Fibroblast of lung (primary cell): Measurements from ENCODE around the gene TMCC2. TPM values are rescaled to one million over a fixed set of nuclear protein-coding genes. Genes with fewer than 3 reads are reported as not detected.

ENCODE experiments used
- DNase-seq, 2 donors: peaks; one replicate each; pipeline versions ENCODE4 v3.0.0 to v3.0.0-alpha.2; 2010; ENCODE audit warnings: low read depth in 2 of 2
- H2AFZ ChIP-seq: 2 replicates; pipeline ENCODE4 v1.5.1; 2012; ENCODE audit warnings: low read length, control low read depth, inconsistent platforms
- H3K27ac ChIP-seq: 2 replicates; pipeline ENCODE4 v1.5.1; 2011; ENCODE audit warnings: low read length, control low read depth; ENCODE audit not compliant: insufficient read depth
- H3K27me3 ChIP-seq: 2 replicates; pipeline ENCODE4 v1.5.1; 2011; ENCODE audit warnings: mild to moderate bottlenecking, low read length; ENCODE audit not compliant: control insufficient read depth, insufficient read depth
- H3K36me3 ChIP-seq: 2 replicates; pipeline ENCODE4 v1.5.1; 2011; ENCODE audit warnings: low read length; ENCODE audit not compliant: control insufficient read depth, insufficient read depth
- H3K4me1 ChIP-seq: 2 replicates; pipeline ENCODE4 v1.5.1; 2011; ENCODE audit warnings: low read length; ENCODE audit not compliant: control insufficient read depth, insufficient read depth; ENCODE audit errors: extremely low read depth
- H3K4me2 ChIP-seq: 2 replicates; pipeline ENCODE4 v1.5.1; 2011; ENCODE audit warnings: low read length, control low read depth; ENCODE audit not compliant: insufficient read depth; ENCODE audit errors: extremely low read depth
- H3K4me3 ChIP-seq, 4 experiments: fragments of 200-600 bp in 1 of 4; sonication (generic) in 1 of 4; replicated peaks in 1 of 4; 2 replicates each; pipeline ENCODE4 v1.5.1; 2011 to 2016; ENCODE audit warnings: low read length in 4 of 4, low read depth in 3 of 4, mild to moderate bottlenecking in 3 of 4, control low read depth in 2 of 4, inconsistent platforms in 1 of 4, mixed read lengths in 1 of 4; ENCODE audit not compliant: insufficient read depth in 1 of 4; ENCODE audit errors: control extremely low read depth in 1 of 4
- H3K79me2 ChIP-seq: 2 replicates; pipeline ENCODE4 v1.5.1; 2012; ENCODE audit warnings: mild to moderate bottlenecking, low read length, inconsistent platforms; ENCODE audit not compliant: control insufficient read depth, insufficient read depth
- H3K9ac ChIP-seq: 2 replicates; pipeline ENCODE4 v1.5.1; 2011; ENCODE audit warnings: mild to moderate bottlenecking, low read length, control low read depth; ENCODE audit not compliant: insufficient read depth
- H3K9me3 ChIP-seq: 2 replicates; pipeline ENCODE4 v1.5.1; 2012; ENCODE audit warnings: low read depth, low read length; ENCODE audit not compliant: control insufficient read depth, insufficient read depth
- H4K20me1 ChIP-seq: 2 replicates; pipeline ENCODE4 v1.5.1; 2011; ENCODE audit warnings: low read length; ENCODE audit not compliant: control insufficient read depth, insufficient read depth; ENCODE audit errors: extremely low read depth
- CTCF ChIP-seq, 2 donors: IDR thresholded peaks in 1 of 2; conservative IDR thresholded peaks in 1 of 2; 1 replicate in 1 of 2; 2 replicates in 1 of 2; pipeline ENCODE4 v1.5.1; 2011 to 2012; ENCODE audit warnings: low read length in 2 of 2, control low read depth in 1 of 2, inconsistent platforms in 1 of 2, low read depth in 1 of 2, mild to moderate bottlenecking in 1 of 2
- EZH2 ChIP-seq: IDR thresholded peaks from 2 replicates; pipeline ENCODE4 v1.5.1; 2012; ENCODE audit warnings: low read length, control low read depth, mild to moderate bottlenecking; ENCODE audit errors: missing control alignments
- polyA plus RNA-seq, 2 donors: library from polyadenylated mRNA; depleted of rRNA in 1 of 2; stranded (reverse) in 1 of 2; unstranded in 1 of 2; fragments of >200 nt; gene quantifications; 2 replicates each; pipeline ENCODE4 v1.2.1, GENCODE V29; 2011 to 2012; ENCODE audit warnings: missing spikeins in 1 of 2
- total RNA-seq: library from RNA; depleted of rRNA; stranded (reverse); fragments of >200 nt; gene quantifications from 2 replicates; pipeline ENCODE4 v1.2.1, GENCODE V29; 2014

The TMCC2 gene
- total and polyA plus RNA-seq, 2 donors (not counting 1 experiment from before 2014, with no cell fraction given): 2.3 to 6.9 TPM

- Histone ChIP-seq H3K79me2 (peaks cover 17% of the 10 kb centered on the region), H3K4me3 (no peak overlapping the region)
These were observed 44.8 kb upstream of the TMCC2 start for GRCh38 chr1:205182930-205183329.

GRCh38 chr1:205183676-205184335, 43.9 kb upstream of the TMCC2 start:
- Histone ChIP-seq H3K79me2 (peaks cover 23% of the 10 kb centered on the region), H3K4me3 (no peak overlapping the region), H3K9ac (no peak overlapping the region), H3K9me3 (no peaks in the 10 kb centered on the region), H3K27ac (peak overlapping the region; percentile 48), H3K4me2 (no peak overlapping the region), H3K36me3 (peaks cover 6% of the 10 kb centered on the region), H2AFZ (no peak overlapping the region), H3K4me1 (peaks cover 6% of the 10 kb centered on the region), H4K20me1 (no peaks in the 10 kb centered on the region), H3K27me3 (no peaks in the 10 kb centered on the region)
- no peak for TF ChIP-seq EZH2
- TF ChIP-seq CTCF (conservative IDR thresholded peaks at IDR 0.05 in 1 of 2, IDR thresholded peaks at IDR 0.05 in 1 of 2; ENCODE audit: low read depth in 1 of 2, low read length in 2 of 2): no peak
- peak in 1 of 2 donors; percentile 75 for DNase-seq

More at GRCh38 chr1:205182930-205183329, 44.8 kb upstream of the TMCC2 start:
- H3K27ac ChIP-seq: no peak overlapping the region
- peaks cover 6% of the 10 kb centered on the region for H3K4me1 ChIP-seq
- H3K9ac ChIP-seq: no peak overlapping the region
- H2AFZ ChIP-seq: no peak overlapping the region
- no peak overlapping the region for H3K4me2 ChIP-seq
- H3K9me3 ChIP-seq: no peaks in the 10 kb centered on the region
- DNase-seq: no peak
- no peaks in the 10 kb centered on the region for H3K27me3 ChIP-seq
- peaks cover 6% of the 10 kb centered on the region for H3K36me3 ChIP-seq
- H4K20me1 ChIP-seq: no peaks in the 10 kb centered on the region
- TF ChIP-seq CTCF (conservative IDR thresholded peaks at IDR 0.05 in 1 of 2, IDR thresholded peaks at IDR 0.05 in 1 of 2; ENCODE audit: low read depth in 1 of 2, low read length in 2 of 2): no peak
- no peak for TF ChIP-seq EZH2

- Histone ChIP-seq H3K4me1 (peaks cover 6% of the 10 kb centered on the region), H3K27ac (no peak overlapping the region), H3K36me3 (peaks cover 6% of the 10 kb centered on the region), H3K4me2 (no peak overlapping the region), H3K79me2 (peaks cover 38% of the 10 kb centered on the region), H3K4me3 (no peak overlapping the region), H3K9me3 (no peaks in the 10 kb centered on the region), H2AFZ (no peak overlapping the region), H3K9ac (no peak overlapping the region), H4K20me1 (no peaks in the 10 kb centered on the region), H3K27me3 (no peaks in the 10 kb centered on the region)
- DNase-seq: no peak
- TF ChIP-seq CTCF (conservative IDR thresholded peaks at IDR 0.05 in 1 of 2, IDR thresholded peaks at IDR 0.05 in 1 of 2; ENCODE audit: low read depth in 1 of 2, low read length in 2 of 2): no peak
- no peak for TF ChIP-seq EZH2
These were observed 41.6 kb upstream of the TMCC2 start for GRCh38 chr1:205186191-205186590.
